Neuronal stem cell (in vitro differentiated cells): ENCODE data around the gene ARHGEF10L.

ENCODE experiments used
- DNase-seq: peaks from one replicate; pipeline ENCODE4 v3.0.0-alpha.2; 2013; ENCODE audit warnings: low spot score
- H2AFZ ChIP-seq: one replicate; pipeline ENCODE4 v1.6.1; 2013; ENCODE audit warnings: mild to moderate bottlenecking, low read length, inconsistent platforms
- H2AK5ac ChIP-seq: 2 replicates; pipeline ENCODE4 v1.6.1; 2013; ENCODE audit warnings: low read depth, mild to moderate bottlenecking, inconsistent platforms, low read length, moderate library complexity, mixed read lengths
- H2BK120ac ChIP-seq: 2 replicates; pipeline ENCODE4 v1.6.1; 2013; ENCODE audit warnings: low read depth, mild to moderate bottlenecking, inconsistent platforms, low read length, moderate library complexity, mixed read lengths
- H2BK12ac ChIP-seq: one replicate; pipeline ENCODE4 v1.6.1; 2013; ENCODE audit warnings: low read length, inconsistent platforms
- H2BK15ac ChIP-seq: 2 replicates; pipeline ENCODE4 v1.6.1; 2013; ENCODE audit warnings: mild to moderate bottlenecking, low read length, inconsistent platforms, mixed read lengths
- H2BK5ac ChIP-seq: one replicate; pipeline ENCODE4 v1.6.1; 2013; ENCODE audit warnings: inconsistent platforms, mild to moderate bottlenecking, low read length, moderate library complexity
- H3K14ac ChIP-seq: one replicate; pipeline ENCODE4 v1.6.1; 2013; ENCODE audit warnings: low read length, inconsistent platforms
- H3K18ac ChIP-seq: 2 replicates; pipeline ENCODE4 v1.6.1; 2013; ENCODE audit warnings: low read length, inconsistent platforms
- H3K23ac ChIP-seq: 2 replicates; pipeline ENCODE4 v1.6.1; 2013; ENCODE audit warnings: low read depth, mild to moderate bottlenecking, mixed read lengths, low read length, inconsistent platforms; ENCODE audit not compliant: poor library complexity
- H3K27ac ChIP-seq: replicated peaks from 3 replicates; pipeline ENCODE4 v1.5.1; 2013; ENCODE audit warnings: low read length, inconsistent platforms
- H3K27me3 ChIP-seq, 3 experiments: 2 replicates each; pipeline ENCODE4 v1.6.1; 2013; ENCODE audit warnings: low read length in 3 of 3, mild to moderate bottlenecking in 2 of 3, inconsistent platforms in 1 of 3, low read depth in 1 of 3, mixed read lengths in 1 of 3, moderate library complexity in 1 of 3; ENCODE audit not compliant: control insufficient read depth in 3 of 3, insufficient read depth in 3 of 3
- H3K36me3 ChIP-seq, 2 donors: replicated peaks in 1 of 2; 2 replicates each; pipeline ENCODE4 v1.6.1; 2013; ENCODE audit warnings: low read length in 2 of 2; ENCODE audit not compliant: control insufficient read depth in 2 of 2, insufficient read depth in 2 of 2
- H3K4ac ChIP-seq: 2 replicates; pipeline ENCODE4 v1.6.1; 2013; ENCODE audit warnings: inconsistent platforms, mild to moderate bottlenecking, low read length, moderate library complexity
- H3K4me1 ChIP-seq, 2 donors: 1 replicate in 1 of 2; 2 replicates in 1 of 2; pipeline ENCODE4 v1.6.1; 2013; ENCODE audit warnings: low read length in 2 of 2, low read depth in 1 of 2; ENCODE audit not compliant: control insufficient read depth in 2 of 2, insufficient read depth in 1 of 2
- H3K4me2 ChIP-seq: one replicate; pipeline ENCODE4 v1.6.1; 2013; ENCODE audit warnings: mild to moderate bottlenecking, low read length, inconsistent platforms; ENCODE audit not compliant: insufficient read depth, poor library complexity, severe bottlenecking
- H3K4me3 ChIP-seq, 2 donors: 2 replicates each; pipeline ENCODE4 v1.5.1; 2013; ENCODE audit warnings: low read length in 2 of 2, mild to moderate bottlenecking in 2 of 2, inconsistent platforms in 1 of 2, moderate library complexity in 1 of 2
- H3K79me1 ChIP-seq: one replicate; pipeline ENCODE4 v1.6.1; 2013; ENCODE audit warnings: low read depth, mild to moderate bottlenecking, inconsistent platforms, low read length, moderate library complexity
- H3K9ac ChIP-seq: one replicate; pipeline ENCODE4 v1.6.1; 2013; ENCODE audit warnings: mild to moderate bottlenecking, low read depth, low read length, inconsistent platforms; ENCODE audit not compliant: poor library complexity
- H3K9me3 ChIP-seq, 2 donors: replicated peaks in 1 of 2; 2 replicates each; pipeline versions ENCODE3 to v1.6.1; 2013; ENCODE audit warnings: low read length in 2 of 2, mild to moderate bottlenecking in 2 of 2, inconsistent platforms in 1 of 2, low read depth in 1 of 2, mixed read lengths in 1 of 2, moderate library complexity in 1 of 2; ENCODE audit not compliant: control insufficient read depth in 2 of 2, insufficient read depth in 1 of 2
- H4K8ac ChIP-seq: one replicate; pipeline ENCODE4 v1.6.1; 2013; ENCODE audit warnings: low read depth, mild to moderate bottlenecking, inconsistent platforms, low read length, moderate library complexity
- H4K91ac ChIP-seq: one replicate; pipeline ENCODE4 v1.6.1; 2013; ENCODE audit warnings: low read length, low read depth, mild to moderate bottlenecking, inconsistent platforms; ENCODE audit not compliant: poor library complexity
- WGBS, 2 donors: extraction: QIAGEN DNeasy Blood & Tissue Kit; methylation state at CpG; one replicate each; pipeline ENCODE4 v1.1.7; 2013; ENCODE audit warnings: missing lambda C conversion rate in 2 of 2, mixed read lengths in 1 of 2; ENCODE audit not compliant: insufficient read length in 2 of 2, insufficient replicate concordance in 1 of 2; ENCODE audit errors: extremely low coverage in 2 of 2; 5-methylcytosine and 5-hydroxymethylcytosine counted together

ARHGEF10L gene

GRCh38 chr1:17597651-17598050 lies 58.2 kb downstream of the ARHGEF10L start:
- Histone ChIP-seq H2AFZ (no peak overlapping the region), H3K27ac (no peak overlapping the region), H3K14ac (peak overlapping the region; percentile 77), H3K23ac (peak overlapping the region; percentile 52), H3K4ac (no peak overlapping the region), H3K79me1 (peaks cover 10% of the 10 kb centered on the region), H3K4me2 (no peak overlapping the region), H3K4me3 (no peak overlapping the region), H4K8ac (no peak overlapping the region), H2BK120ac (no peak overlapping the region), H3K9me3 (no peaks in the 10 kb centered on the region), H3K36me3 (peaks cover 8 to 30% of the 10 kb centered on the region in 2 donors), H4K91ac (no peak overlapping the region), H2AK5ac (no peak overlapping the region), H3K18ac (peak overlapping the region; percentile 69), H3K9ac (peak overlapping the region; percentile 30), H3K4me1 (no peaks in the 10 kb centered on the region), H2BK15ac (no peak overlapping the region), H3K27me3 (no peaks in the 10 kb centered on the region), H2BK5ac (no peak overlapping the region), H2BK12ac (no peak overlapping the region)
- DNase-seq, result no peak
- no CpG with 5 or more reads among the region's 9 CpGs for WGBS, 2 donors

GRCh38 chr1:17598251-17598650 lies 58.8 kb downstream of the ARHGEF10L start:
- no peaks in the 10 kb centered on the region for H3K4me1 ChIP-seq
- H2AK5ac ChIP-seq, result no peak overlapping the region
- no peak overlapping the region for H2BK15ac ChIP-seq
- H3K27me3 ChIP-seq, result no peaks in the 10 kb centered on the region
- no peak overlapping the region for H3K4me3 ChIP-seq
- H3K4me2 ChIP-seq, result no peak overlapping the region
- no peak overlapping the region for H2AFZ ChIP-seq
- no peak overlapping the region for H4K8ac ChIP-seq
- no peak overlapping the region for H3K23ac ChIP-seq
- no peaks in the 10 kb centered on the region for H3K9me3 ChIP-seq
- peaks cover 8 to 24% of the 10 kb centered on the region in 2 donors for H3K36me3 ChIP-seq
- no peak overlapping the region for H3K9ac ChIP-seq
- H3K27ac ChIP-seq, result no peak overlapping the region
- no CpG with 5 or more reads among the region's 3 CpGs for WGBS, 2 donors
- no peak overlapping the region for H3K4ac ChIP-seq
- H3K79me1 ChIP-seq, result peaks cover 10% of the 10 kb centered on the region
- no peak overlapping the region for H3K18ac ChIP-seq
- no peak overlapping the region for H2BK5ac ChIP-seq
- no peak overlapping the region for H4K91ac ChIP-seq
- DNase-seq, result no peak
- no peak overlapping the region for H2BK120ac ChIP-seq
- no peak overlapping the region for H2BK12ac ChIP-seq
- no peak overlapping the region for H3K14ac ChIP-seq

DNA sequence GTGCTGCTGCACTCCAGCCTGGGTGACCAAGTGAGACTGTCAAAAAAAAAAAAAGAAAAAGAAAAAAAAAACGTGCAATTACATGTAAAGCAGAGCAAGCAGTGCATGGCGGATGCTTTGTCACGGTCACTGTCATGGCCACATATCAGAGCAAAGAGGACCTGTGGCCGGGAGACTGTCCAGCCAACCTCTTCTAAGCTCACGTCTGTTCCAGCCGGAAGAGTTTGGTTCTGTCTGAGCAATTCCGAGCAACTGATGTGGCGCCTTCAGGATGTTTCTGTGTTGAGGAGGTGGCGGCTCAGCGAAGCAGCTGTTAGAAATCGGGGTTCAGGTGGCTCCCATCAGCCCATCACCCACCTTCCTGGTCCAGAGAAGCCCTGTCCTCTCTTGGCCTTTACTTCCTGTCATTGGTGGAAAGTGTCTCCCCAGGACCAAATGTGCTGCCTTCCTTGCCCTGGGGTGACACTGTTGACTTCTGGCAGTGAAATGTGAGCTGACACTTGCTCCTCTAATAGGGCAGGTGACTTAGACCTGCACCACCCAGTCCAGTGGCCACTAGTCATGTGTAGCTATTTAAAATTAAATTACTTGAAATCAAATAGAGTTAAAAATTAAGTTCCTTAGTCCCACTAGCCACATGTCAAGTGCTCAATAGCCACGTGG lies 59.9 kb downstream of the ARHGEF10L start:
- no peak overlapping the region for H2AFZ ChIP-seq
- no peaks in the 10 kb centered on the region for H3K27me3 ChIP-seq
- H3K4ac ChIP-seq, result no peak overlapping the region
- DNase-seq, result no peak
- H3K27ac ChIP-seq, result no peak overlapping the region
- H2BK15ac ChIP-seq, result no peak overlapping the region
- no peak overlapping the region for H3K23ac ChIP-seq
- H4K8ac ChIP-seq, result no peak overlapping the region
- H4K91ac ChIP-seq, result no peak overlapping the region
- no peak overlapping the region for H2AK5ac ChIP-seq
- H3K36me3 ChIP-seq, result peaks cover 2 to 17% of the 10 kb centered on the region in 2 donors
- peaks cover 10% of the 10 kb centered on the region for H3K79me1 ChIP-seq
- no peak overlapping the region for H3K14ac ChIP-seq
- WGBS, 2 donors, result no CpG with 5 or more reads among the region's 12 CpGs
- H2BK120ac ChIP-seq, result no peak overlapping the region
- H2BK5ac ChIP-seq, result no peak overlapping the region
- no peak overlapping the region for H2BK12ac ChIP-seq
- H3K18ac ChIP-seq, result no peak overlapping the region
- H3K4me3 ChIP-seq, result no peak overlapping the region
- H3K4me1 ChIP-seq, result no peaks in the 10 kb centered on the region
- H3K4me2 ChIP-seq, result no peak overlapping the region
- no peak overlapping the region for H3K9ac ChIP-seq
- no peaks in the 10 kb centered on the region for H3K9me3 ChIP-seq

- Histone ChIP-seq H3K27me3 (no peaks in the 10 kb centered on the region), H4K91ac (no peak overlapping the region)
- WGBS, 2 donors, result no CpG with 5 or more reads among the region's 5 CpGs
Measured at GRCh38 chr1:17599954-17600300, 60.4 kb downstream of the ARHGEF10L start.

More at GRCh38 chr1:17599954-17600300, 60.4 kb downstream of the ARHGEF10L start:
- H2AFZ ChIP-seq, result no peak overlapping the region
- no peak for DNase-seq
- H2BK12ac ChIP-seq, result no peak overlapping the region
- H2BK15ac ChIP-seq, result no peak overlapping the region
- H3K27ac ChIP-seq, result no peak overlapping the region
- H3K4me2 ChIP-seq, result no peak overlapping the region
- H3K14ac ChIP-seq, result no peak overlapping the region
- H3K9ac ChIP-seq, result no peak overlapping the region
- H3K4me1 ChIP-seq, result no peaks in the 10 kb centered on the region
- H3K23ac ChIP-seq, result no peak overlapping the region
- peak overlapping the region; percentile 58 for H3K18ac ChIP-seq
- H4K8ac ChIP-seq, result no peak overlapping the region
- H3K9me3 ChIP-seq, result no peaks in the 10 kb centered on the region
- H3K4ac ChIP-seq, result no peak overlapping the region
- no peak overlapping the region for H2AK5ac ChIP-seq
- H3K79me1 ChIP-seq, result peaks cover 10% of the 10 kb centered on the region
- no peak overlapping the region for H2BK5ac ChIP-seq
- no peak overlapping the region for H3K4me3 ChIP-seq
- H3K36me3 ChIP-seq, result peaks cover 4 to 20% of the 10 kb centered on the region in 2 donors
- no peak overlapping the region for H2BK120ac ChIP-seq
